Body of pancreas (tissue), 4 donors: ENCODE measurements around the gene CLEC2B.

Source experiments
- POLR2A ChIP-seq, 3 donors: fragments of 450-650 bp; IDR thresholded peaks; one replicate each; pipeline ENCODE4 v1.6.1; 2016; ENCODE audit warnings: antibody characterized with exemption in 3 of 3, mild to moderate bottlenecking in 2 of 3
- TF ChIP-seq, protein P1 (sequence below), 7 experiments: fragments of 450-650 bp in 4 of 7; fragments of 200-600 bp in 3 of 7; sonication (generic) in 3 of 7; IDR thresholded peaks; one replicate each; pipeline ENCODE4 v1.5.1; 2016 to 2019; ENCODE audit warnings: antibody characterized with exemption in 7 of 7

- TF ChIP-seq, protein P1, sequence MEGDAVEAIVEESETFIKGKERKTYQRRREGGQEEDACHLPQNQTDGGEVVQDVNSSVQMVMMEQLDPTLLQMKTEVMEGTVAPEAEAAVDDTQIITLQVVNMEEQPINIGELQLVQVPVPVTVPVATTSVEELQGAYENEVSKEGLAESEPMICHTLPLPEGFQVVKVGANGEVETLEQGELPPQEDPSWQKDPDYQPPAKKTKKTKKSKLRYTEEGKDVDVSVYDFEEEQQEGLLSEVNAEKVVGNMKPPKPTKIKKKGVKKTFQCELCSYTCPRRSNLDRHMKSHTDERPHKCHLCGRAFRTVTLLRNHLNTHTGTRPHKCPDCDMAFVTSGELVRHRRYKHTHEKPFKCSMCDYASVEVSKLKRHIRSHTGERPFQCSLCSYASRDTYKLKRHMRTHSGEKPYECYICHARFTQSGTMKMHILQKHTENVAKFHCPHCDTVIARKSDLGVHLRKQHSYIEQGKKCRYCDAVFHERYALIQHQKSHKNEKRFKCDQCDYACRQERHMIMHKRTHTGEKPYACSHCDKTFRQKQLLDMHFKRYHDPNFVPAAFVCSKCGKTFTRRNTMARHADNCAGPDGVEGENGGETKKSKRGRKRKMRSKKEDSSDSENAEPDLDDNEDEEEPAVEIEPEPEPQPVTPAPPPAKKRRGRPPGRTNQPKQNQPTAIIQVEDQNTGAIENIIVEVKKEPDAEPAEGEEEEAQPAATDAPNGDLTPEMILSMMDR (IDR thresholded peaks at IDR 0.05): no peak
- no peak for TF ChIP-seq POLR2A (IDR thresholded peaks at IDR 0.05)
These were observed 39.7 kb downstream of the CLEC2B start for GRCh38 chr12:9829483-9829882.
